ENCODE measurements around the gene SOHLH1.

Gene SOHLH1

DNA sequence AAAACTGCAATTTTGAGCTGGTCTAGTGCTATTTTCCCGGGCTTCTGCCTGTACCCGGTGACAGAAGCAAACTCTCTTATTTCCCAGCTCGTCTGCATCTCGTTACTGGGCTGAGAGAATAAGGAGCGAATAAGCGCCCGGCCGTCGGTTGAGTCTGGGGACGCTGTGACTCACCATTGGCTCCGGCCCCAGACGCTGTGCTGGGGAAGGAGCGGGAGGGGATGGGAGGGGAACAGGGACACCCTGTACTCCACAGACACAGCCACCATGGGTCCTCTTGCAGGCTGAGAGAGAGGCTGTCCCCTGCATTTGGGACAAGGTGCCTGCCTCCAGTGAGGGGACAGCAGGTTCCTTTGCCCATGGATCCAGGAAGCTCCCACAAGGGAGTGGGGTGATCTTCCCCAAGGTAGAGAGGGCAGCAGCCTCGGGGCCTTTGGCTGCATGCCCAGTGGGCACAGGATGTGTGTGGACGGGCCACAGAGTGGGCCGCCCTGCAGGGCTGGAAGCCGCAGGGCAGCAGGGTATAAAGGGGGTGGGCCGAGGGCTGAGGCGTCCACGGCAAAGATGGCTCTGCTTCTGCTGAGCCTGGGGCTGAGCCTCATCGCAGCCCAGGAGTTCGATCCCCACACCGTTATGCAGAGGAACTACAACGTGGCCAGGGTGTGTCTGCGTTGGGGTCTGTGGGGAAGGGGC, 36.4 kb downstream of the SOHLH1 start, which contains the start of gene LCN9:
LCN9 (plus strand) TSS at position 552 of the 693 bp plus-strand sequence; CDS start at position 565, 13 bp downstream.
- H3K9me3 ChIP-seq (ENCODE audit: control insufficient read depth, low read depth, low read length) = no peaks in the 10 kb centered on the region
- no peak within 1 kb of the TSS for H3K27ac ChIP-seq (ENCODE audit: low read length)
- peaks cover 2% of the 10 kb centered on the region for H3K4me1 ChIP-seq (ENCODE audit: control insufficient read depth, low read depth, low read length)
- no peak within 1 kb of the TSS for H3K9ac ChIP-seq (ENCODE audit: low read length)
- H3K4me3 ChIP-seq (ENCODE audit: low read length) = no peak within 1 kb of the TSS
- no peaks in the 10 kb centered on the region for H3K27me3 ChIP-seq (ENCODE audit: control insufficient read depth, insufficient read depth, low read length)
- H3K36me3 ChIP-seq (ENCODE audit: control insufficient read depth, low read depth, low read length) = no peaks in the 10 kb centered on the region

DNA sequence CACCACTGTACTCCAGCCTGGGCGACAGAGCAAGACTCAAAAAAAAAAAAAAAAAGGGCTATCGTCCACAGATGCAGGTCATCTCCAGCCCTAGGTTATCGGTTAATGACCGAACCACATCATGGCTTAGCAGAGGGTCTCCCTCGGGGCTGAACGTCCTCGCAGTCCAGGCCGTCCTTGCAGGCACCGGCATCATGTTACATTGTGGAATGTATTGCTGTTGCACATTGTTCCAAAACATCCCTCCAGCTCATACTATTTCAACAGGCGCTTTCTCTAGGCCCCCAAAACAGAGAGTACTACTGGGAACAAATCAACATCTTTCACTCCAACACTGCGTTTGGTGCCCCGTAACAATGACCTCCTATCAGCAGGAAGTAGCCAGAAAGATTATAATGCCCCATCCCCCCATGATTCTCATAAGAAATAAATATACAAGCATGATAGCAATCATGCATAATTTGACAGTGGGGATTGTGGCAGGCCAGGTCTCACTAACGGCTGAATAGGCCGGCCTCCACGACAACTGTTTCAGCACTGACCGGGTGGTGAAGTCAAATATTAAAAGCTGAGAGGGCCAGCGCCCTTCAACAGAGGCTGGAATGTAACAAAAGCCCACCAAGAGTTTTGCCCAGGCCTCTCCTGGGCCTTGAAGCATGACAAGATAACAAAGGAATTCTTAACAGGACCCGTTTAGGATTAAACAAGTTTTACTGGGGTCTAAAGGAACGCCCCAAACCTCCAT, 37.3 kb downstream of the SOHLH1 start:
- Histone ChIP-seq H3K4me3 (ENCODE audit: low read length) (no peak overlapping the region), H3K27ac (ENCODE audit: low read length) (no peak overlapping the region), H3K27me3 (ENCODE audit: control insufficient read depth, insufficient read depth, low read length) (no peaks in the 10 kb centered on the region), H3K9me3 (ENCODE audit: control insufficient read depth, low read depth, low read length) (no peaks in the 10 kb centered on the region), H3K4me1 (ENCODE audit: control insufficient read depth, low read depth, low read length) (peaks cover 2% of the 10 kb centered on the region), H3K36me3 (ENCODE audit: control insufficient read depth, low read depth, low read length) (no peaks in the 10 kb centered on the region), H3K9ac (ENCODE audit: low read length) (no peak overlapping the region)

- Histone ChIP-seq H3K9me3 (ENCODE audit: control insufficient read depth, low read depth, low read length) (no peaks in the 10 kb centered on the region), H3K36me3 (ENCODE audit: control insufficient read depth, low read depth, low read length) (no peaks in the 10 kb centered on the region), H3K4me1 (ENCODE audit: control insufficient read depth, low read depth, low read length) (peaks cover 2% of the 10 kb centered on the region), H3K27ac (ENCODE audit: low read length) (no peak overlapping the region), H3K27me3 (ENCODE audit: control insufficient read depth, insufficient read depth, low read length) (no peaks in the 10 kb centered on the region), H3K9ac (ENCODE audit: low read length) (no peak overlapping the region), H3K4me3 (ENCODE audit: low read length) (no peak overlapping the region)
Observed at GRCh38 chr9:135660407-135660806, 38.9 kb downstream of the SOHLH1 start.

- Histone ChIP-seq H3K36me3 (ENCODE audit: control insufficient read depth, low read depth, low read length) (no peaks in the 10 kb centered on the region), H3K9ac (ENCODE audit: low read length) (no peak overlapping the region), H3K27ac (ENCODE audit: low read length) (no peak overlapping the region), H3K4me3 (ENCODE audit: low read length) (no peak overlapping the region), H3K27me3 (ENCODE audit: control insufficient read depth, insufficient read depth, low read length) (no peaks in the 10 kb centered on the region), H3K9me3 (ENCODE audit: control insufficient read depth, low read depth, low read length) (no peaks in the 10 kb centered on the region), H3K4me1 (ENCODE audit: control insufficient read depth, low read depth, low read length) (peaks cover 2% of the 10 kb centered on the region)
Observed at GRCh38 chr9:135659252-135659651, 40.0 kb downstream of the SOHLH1 start.

GRCh38 chr9:135657416-135657815, 41.9 kb downstream of the SOHLH1 start:
- Histone ChIP-seq H3K4me3 (ENCODE audit: low read length) (no peak overlapping the region), H3K9ac (ENCODE audit: low read length) (no peak overlapping the region), H3K9me3 (ENCODE audit: control insufficient read depth, low read depth, low read length) (peaks cover 7% of the 10 kb centered on the region), H3K27ac (ENCODE audit: low read length) (no peak overlapping the region), H3K27me3 (ENCODE audit: control insufficient read depth, insufficient read depth, low read length) (no peaks in the 10 kb centered on the region), H3K4me1 (ENCODE audit: control insufficient read depth, low read depth, low read length) (no peaks in the 10 kb centered on the region), H3K36me3 (ENCODE audit: control insufficient read depth, low read depth, low read length) (no peaks in the 10 kb centered on the region)

DNA sequence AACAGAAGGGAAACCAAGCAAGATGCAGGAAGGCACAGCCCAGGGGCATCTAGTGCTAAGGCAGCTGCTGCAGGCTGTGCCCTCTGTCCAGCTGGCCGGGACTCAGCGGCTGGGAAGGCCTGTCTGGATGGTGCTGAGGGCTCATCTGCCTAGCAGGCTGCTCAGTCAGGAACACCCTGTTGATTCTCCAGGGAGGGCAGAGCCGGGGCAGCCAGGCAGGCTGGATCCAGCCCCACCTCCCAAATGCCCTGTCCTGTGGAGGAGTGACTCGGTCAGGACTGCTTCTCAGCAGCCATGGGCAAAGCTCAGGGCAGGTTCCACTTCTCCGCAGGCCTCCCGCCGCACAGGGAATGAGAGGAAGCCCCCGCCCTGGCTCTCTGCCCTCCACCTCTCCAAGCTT, 44.0 kb downstream of the SOHLH1 start:
- Histone ChIP-seq H3K9me3 (ENCODE audit: control insufficient read depth, low read depth, low read length) (peaks cover 20% of the 10 kb centered on the region), H3K27me3 (ENCODE audit: control insufficient read depth, insufficient read depth, low read length) (no peaks in the 10 kb centered on the region), H3K4me1 (ENCODE audit: control insufficient read depth, low read depth, low read length) (peaks cover 2% of the 10 kb centered on the region)

GRCh38 chr9:135650408-135650807, 48.9 kb downstream of the SOHLH1 start:
- Histone ChIP-seq H3K9ac (ENCODE audit: low read length) (no peak overlapping the region), H3K27me3 (ENCODE audit: control insufficient read depth, insufficient read depth, low read length) (no peaks in the 10 kb centered on the region), H3K27ac (ENCODE audit: low read length) (no peak overlapping the region), H3K36me3 (ENCODE audit: control insufficient read depth, low read depth, low read length) (no peaks in the 10 kb centered on the region), H3K4me3 (ENCODE audit: low read length) (no peak overlapping the region), H3K4me1 (ENCODE audit: control insufficient read depth, low read depth, low read length) (peaks cover 8% of the 10 kb centered on the region), H3K9me3 (ENCODE audit: control insufficient read depth, low read depth, low read length) (peaks cover 60% of the 10 kb centered on the region)

More for the DNA sequence above, 44.0 kb downstream of the SOHLH1 start:
- H3K36me3 ChIP-seq (ENCODE audit: control insufficient read depth, low read depth, low read length) = no peaks in the 10 kb centered on the region
- no peak overlapping the region for H3K4me3 ChIP-seq (ENCODE audit: low read length)
- no peak overlapping the region for H3K9ac ChIP-seq (ENCODE audit: low read length)
- no peak overlapping the region for H3K27ac ChIP-seq (ENCODE audit: low read length)

- no peak overlapping the region for H3K27ac ChIP-seq (ENCODE audit: low read length)
- peaks cover 69% of the 10 kb centered on the region for H3K9me3 ChIP-seq (ENCODE audit: control insufficient read depth, low read depth, low read length)
- peak overlapping the region; percentile 21 for H3K4me3 ChIP-seq (ENCODE audit: low read length)
- no peak overlapping the region for H3K9ac ChIP-seq (ENCODE audit: low read length)
- H3K36me3 ChIP-seq (ENCODE audit: control insufficient read depth, low read depth, low read length) = no peaks in the 10 kb centered on the region
- H3K4me1 ChIP-seq (ENCODE audit: control insufficient read depth, low read depth, low read length) = peaks cover 8% of the 10 kb centered on the region
- H3K27me3 ChIP-seq (ENCODE audit: control insufficient read depth, insufficient read depth, low read length) = no peaks in the 10 kb centered on the region
Observed at GRCh38 chr9:135649508-135649907, 49.8 kb downstream of the SOHLH1 start.

DNA sequence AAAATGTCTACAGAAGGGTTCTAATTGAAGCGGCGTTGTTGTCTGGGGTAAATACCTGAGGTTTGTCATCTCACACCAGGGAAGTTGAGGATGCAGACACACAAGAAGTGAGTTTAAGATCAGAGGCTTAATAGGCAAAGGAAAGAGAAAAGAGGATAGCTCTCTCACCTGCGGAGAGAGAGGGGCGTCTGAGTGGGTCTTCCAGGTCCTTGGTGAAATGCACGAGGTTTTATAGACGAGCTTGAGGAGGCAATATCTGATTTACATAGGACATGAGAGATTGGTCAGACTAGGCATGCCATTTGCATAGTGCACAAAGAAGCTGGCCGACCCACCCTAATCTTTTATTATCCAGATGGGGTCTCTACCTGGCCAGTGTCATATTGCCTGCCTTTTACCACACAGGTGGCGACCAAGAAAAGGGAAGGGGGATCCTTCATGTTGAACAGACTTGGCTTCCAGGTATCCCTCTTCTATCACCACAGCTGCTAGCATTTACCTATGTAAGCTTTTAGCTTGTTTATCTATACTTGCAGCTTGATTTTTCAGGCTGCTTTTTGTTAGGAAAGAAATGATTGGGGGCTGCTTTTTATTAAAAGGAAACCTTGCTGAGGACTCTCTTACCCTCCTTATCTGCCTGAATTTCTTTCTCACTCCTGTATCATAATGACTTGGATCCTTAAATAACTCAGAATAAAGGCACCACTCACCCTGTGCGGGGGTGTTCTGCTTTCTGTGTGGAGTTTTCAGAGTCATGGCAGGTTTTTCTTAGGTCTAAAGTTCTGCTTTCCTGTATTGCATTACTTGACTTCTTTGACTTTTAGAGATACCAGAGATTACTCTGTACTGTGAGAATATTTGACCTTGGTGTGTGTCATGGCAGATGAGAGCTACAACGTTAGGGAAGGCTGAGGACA, 50.5 kb downstream of the SOHLH1 start:
- Histone ChIP-seq H3K9me3 (ENCODE audit: control insufficient read depth, low read depth, low read length) (peaks cover 70% of the 10 kb centered on the region), H3K27ac (ENCODE audit: low read length) (no peak overlapping the region), H3K9ac (ENCODE audit: low read length) (no peak overlapping the region), H3K27me3 (ENCODE audit: control insufficient read depth, insufficient read depth, low read length) (no peaks in the 10 kb centered on the region), H3K4me3 (ENCODE audit: low read length) (no peak overlapping the region), H3K4me1 (ENCODE audit: control insufficient read depth, low read depth, low read length) (peaks cover 8% of the 10 kb centered on the region), H3K36me3 (ENCODE audit: control insufficient read depth, low read depth, low read length) (no peaks in the 10 kb centered on the region)

GRCh38 chr9:135647884-135648283, 51.4 kb downstream of the SOHLH1 start:
- Histone ChIP-seq H3K4me3 (ENCODE audit: low read length) (no peak overlapping the region), H3K9me3 (ENCODE audit: control insufficient read depth, low read depth, low read length) (peaks cover 64% of the 10 kb centered on the region), H3K27ac (ENCODE audit: low read length) (no peak overlapping the region), H3K9ac (ENCODE audit: low read length) (no peak overlapping the region), H3K27me3 (ENCODE audit: control insufficient read depth, insufficient read depth, low read length) (no peaks in the 10 kb centered on the region), H3K4me1 (ENCODE audit: control insufficient read depth, low read depth, low read length) (peaks cover 8% of the 10 kb centered on the region), H3K36me3 (ENCODE audit: control insufficient read depth, low read depth, low read length) (no peaks in the 10 kb centered on the region)

DNA sequence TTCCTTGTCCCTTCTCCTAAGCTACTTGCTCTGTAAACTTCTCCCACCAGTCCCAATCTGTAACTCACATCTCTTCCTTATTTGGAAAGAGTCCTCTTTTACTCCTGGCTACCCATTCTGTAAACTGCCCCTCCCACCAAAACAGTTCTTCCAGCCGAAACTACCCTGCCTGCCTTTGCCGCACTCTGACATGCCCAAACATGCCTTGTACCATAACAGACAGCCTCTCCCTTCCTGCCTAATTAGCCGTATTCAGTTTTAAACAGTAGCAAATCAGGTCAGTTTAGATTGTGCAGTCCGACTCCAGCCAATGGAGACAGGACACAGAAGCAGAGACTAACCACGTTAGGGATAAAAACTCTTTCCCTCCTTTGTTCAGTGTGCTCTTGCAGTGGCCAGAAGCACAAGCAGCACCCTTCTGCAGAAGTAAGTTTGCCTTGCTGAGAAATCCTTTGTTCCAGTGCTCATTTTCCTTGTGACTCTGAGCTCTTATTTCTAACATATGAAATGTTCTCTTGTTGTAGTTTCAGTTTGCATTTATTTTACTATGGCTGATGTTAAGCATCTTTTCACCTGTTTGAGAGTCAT, 54.6 kb downstream of the SOHLH1 start:
- peaks cover under 1% of the 10 kb centered on the region for H3K4me1 ChIP-seq (ENCODE audit: control insufficient read depth, low read depth, low read length)
- no peaks in the 10 kb centered on the region for H3K27me3 ChIP-seq (ENCODE audit: control insufficient read depth, insufficient read depth, low read length)
- H3K4me3 ChIP-seq (ENCODE audit: low read length) = no peak overlapping the region
- no peak overlapping the region for H3K27ac ChIP-seq (ENCODE audit: low read length)
- H3K9me3 ChIP-seq (ENCODE audit: control insufficient read depth, low read depth, low read length) = peaks cover 48% of the 10 kb centered on the region
- no peaks in the 10 kb centered on the region for H3K36me3 ChIP-seq (ENCODE audit: control insufficient read depth, low read depth, low read length)
- no peak overlapping the region for H3K9ac ChIP-seq (ENCODE audit: low read length)

Measured in iPS-18a (cell line).